Measurements from ENCODE around the gene NLRP1. TPM values are rescaled to one million over a fixed set of nuclear protein-coding genes. Genes with fewer than 3 reads are reported as not detected.

The NLRP1 gene
- total and polyA plus RNA-seq, 2 of the 13 experiments (the other 11 are each of a cell fraction or from before 2014, with no cell fraction given): 3.4 to 3.7 TPM

DNA sequence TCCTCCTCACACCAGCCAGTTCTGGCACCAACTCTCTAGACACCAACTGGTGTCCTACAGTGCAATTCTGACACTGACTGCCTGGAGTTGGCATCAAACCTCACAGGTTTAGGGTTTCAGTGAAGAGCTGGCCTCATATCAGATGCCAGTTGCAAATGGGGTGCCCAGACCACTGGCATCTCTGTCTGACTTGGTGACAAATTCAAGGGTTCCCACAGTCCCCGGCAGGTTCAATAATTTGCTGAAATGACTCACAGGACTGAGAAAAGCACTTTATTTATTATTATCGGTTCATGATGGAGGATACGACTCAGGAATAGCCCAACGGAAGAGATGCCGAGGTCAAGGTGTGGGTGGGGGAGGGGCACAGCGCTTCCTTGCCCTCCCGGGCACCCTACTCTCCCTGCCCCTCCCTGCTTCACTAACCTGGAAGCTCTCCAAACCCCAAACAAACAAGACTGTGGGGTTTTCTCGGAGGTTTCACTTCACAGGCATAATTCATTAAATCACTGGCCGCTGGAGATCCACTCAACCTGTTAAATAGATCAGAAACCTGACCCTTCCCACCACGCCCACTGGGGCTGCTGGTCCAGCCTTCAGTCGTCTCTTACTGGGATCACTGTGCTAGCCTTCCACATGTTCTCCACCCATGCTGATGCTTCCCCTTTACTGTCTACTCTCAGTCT is 1.7 kb upstream of the NLRP1 start (continued):
- TF ChIP-seq SRSF9 (IDR thresholded peaks at IDR 0.05; ENCODE audit: borderline replicate concordance, insufficient read depth, low read depth, low read length, poor library complexity, severe bottlenecking): no peak
- no peak for TF ChIP-seq JDP2 (CRISPR knock-in tag; IDR thresholded peaks at IDR 0.05; ENCODE audit: borderline replicate concordance)

DNA sequence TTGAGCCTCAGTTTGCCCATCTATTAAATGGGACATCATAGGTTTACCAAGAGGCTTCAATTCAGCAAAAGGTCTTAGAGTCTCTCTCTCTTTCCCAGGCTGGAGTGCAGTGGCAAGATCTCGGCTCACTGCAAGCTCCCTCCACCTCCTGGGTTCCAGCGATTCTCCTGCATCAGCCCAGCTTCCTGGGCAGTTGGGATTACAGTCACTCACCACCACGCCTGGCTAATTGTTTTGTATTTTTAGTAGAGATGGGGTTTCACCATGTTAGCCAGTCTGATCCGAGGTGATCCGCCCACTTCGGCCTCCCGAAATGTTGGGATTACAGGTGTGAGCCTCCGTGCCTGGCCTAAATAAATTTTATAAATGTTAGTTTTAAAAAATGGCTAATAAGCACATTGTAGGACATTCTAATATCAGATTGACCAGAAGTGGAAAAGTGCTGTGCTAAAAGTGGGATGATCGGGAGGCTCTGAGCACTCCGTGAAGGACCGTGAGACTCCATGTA is 1.0 kb upstream of the NLRP1 start:
- CTCF ChIA-PET (ENCODE audit: low intra/inter-chr PET ratio, low total read pairs): no interaction called here
- no peaks in the 10 kb centered on the region for H3K4me1 ChIP-seq (ENCODE audit: insufficient read depth, low read length)
- H3K27ac ChIP-seq (ENCODE audit: extremely low read length, insufficient read depth, low read length): no peak overlapping the region
- POLR2A ChIA-PET: no interaction called here
- H4K20me1 ChIP-seq (ENCODE audit: insufficient read depth, low read length): no peaks in the 10 kb centered on the region
- no peak overlapping the region for H3K4me2 ChIP-seq (ENCODE audit: low read depth, low read length)
- no peak overlapping the region for H3K9ac ChIP-seq (ENCODE audit: insufficient read depth, low read depth, low read length)
- DNase-seq (ENCODE audit: low spot score) (no peak), ATAC-seq (no peak), FAIRE-seq (no peak)
- no peaks in the 10 kb centered on the region for H3K9me3 ChIP-seq (ENCODE audit: low read length)
- TF ChIP-seq BORCS8-MEF2B (CRISPR knock-in tag; IDR thresholded peaks at IDR 0.05) (no peak), ZNF773 (CRISPR knock-in tag; IDR thresholded peaks at IDR 0.05; ENCODE audit: borderline replicate concordance) (no peak), ZNF629 (CRISPR knock-in tag; conservative IDR thresholded peaks at IDR 0.05) (peak; percentile 76)
- TF ChIP-seq, protein P1, sequence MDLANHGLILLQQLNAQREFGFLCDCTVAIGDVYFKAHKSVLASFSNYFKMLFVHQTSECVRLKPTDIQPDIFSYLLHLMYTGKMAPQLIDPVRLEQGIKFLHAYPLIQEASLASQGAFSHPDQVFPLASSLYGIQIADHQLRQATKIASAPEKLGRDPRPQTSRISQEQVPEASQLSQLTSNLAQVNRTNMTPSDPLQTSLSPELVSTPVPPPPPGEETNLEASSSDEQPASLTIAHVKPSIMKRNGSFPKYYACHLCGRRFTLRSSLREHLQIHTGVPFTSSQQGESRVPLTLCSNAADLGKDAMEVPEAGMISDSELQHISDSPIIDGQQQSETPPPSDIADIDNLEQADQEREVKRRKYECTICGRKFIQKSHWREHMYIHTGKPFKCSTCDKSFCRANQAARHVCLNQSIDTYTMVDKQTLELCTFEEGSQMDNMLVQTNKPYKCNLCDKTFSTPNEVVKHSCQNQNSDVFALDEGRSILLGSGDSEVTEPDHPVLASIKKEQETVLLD (CRISPR knock-in tag; IDR thresholded peaks at IDR 0.05; ENCODE audit: low read depth): no peak
- no peak overlapping the region for H2AFZ ChIP-seq (ENCODE audit: low read length)
- BruUV-seq (replicated peaks): no TSS peak
- in situ Hi-C loops (cut with HindIII; ENCODE audit: extremely low pct_ligation_motif_present, low pct_unique_long_range_greater_than_20kb) (loop anchor here (5.0 kb wide), 2 partner anchors 122 to 837 kb away; no protein-coding TSS in a partner anchor), intact Hi-C loops (cut with micrococcal nuclease; ENCODE audit: unreplicated experiment) (loop anchor here (5.0 to 10.0 kb wide), 3 partner anchors 119 to 852 kb away; partner anchors contain the start of gene AIPL1)
- H3K79me2 ChIP-seq (ENCODE audit: insufficient read depth, low read length): no peaks in the 10 kb centered on the region
- no peaks in the 10 kb centered on the region for H3K27me3 ChIP-seq (ENCODE audit: control insufficient read depth in 1 of 2, insufficient read depth in 2 of 2, low read length in 2 of 2)
- no peaks in the 10 kb centered on the region for H3K36me3 ChIP-seq (replicated peaks in 1 of 2; ENCODE audit: control insufficient read depth in 1 of 2, insufficient read depth in 2 of 2, low read length in 2 of 2)
- 49% methylated on average over 11 of the region's 11 CpGs for WGBS (ENCODE audit: low lambda C conversion rate)
- H3K4me3 ChIP-seq (replicated peaks in 1 of 3; ENCODE audit: insufficient read depth in 1 of 3, low read depth in 2 of 3, low read length in 3 of 3): no peak overlapping the region

All from HepG2 (cell line).